GM12891 (cell line): ENCODE results near the gene SEC22A.
"Not testable (repeated sequence)": the region's sequence is repeated elsewhere in the genome, so short reads cannot be mapped to it uniquely, and the experiment has no call there.

Source experiments
- PAX5 ChIP-seq: IDR thresholded peaks from 2 replicates; pipeline ENCODE4 v1.6.1; 2011; ENCODE audit warnings: low read length, moderate library complexity, mild to moderate bottlenecking; ENCODE audit not compliant: insufficient read depth, severe bottlenecking
- POLR2A ChIP-seq: IDR thresholded peaks from 2 replicates; pipeline ENCODE4 v1.6.1; 2011; ENCODE audit warnings: low read depth, low read length, control low read depth
- POLR2AphosphoS5 ChIP-seq: IDR thresholded peaks from 2 replicates; pipeline ENCODE4 v1.6.1; 2011; ENCODE audit warnings: low read depth, low read length, control low read depth
- POU2F2 ChIP-seq: IDR thresholded peaks from 2 replicates; pipeline ENCODE4 v1.6.1; 2011; ENCODE audit warnings: low read depth, mild to moderate bottlenecking, control low read depth, low read length, moderate library complexity
- TAF1 ChIP-seq: IDR thresholded peaks from 2 replicates; pipeline ENCODE4 v1.6.1; 2011; ENCODE audit warnings: low read depth, low read length, control low read depth

DNA sequence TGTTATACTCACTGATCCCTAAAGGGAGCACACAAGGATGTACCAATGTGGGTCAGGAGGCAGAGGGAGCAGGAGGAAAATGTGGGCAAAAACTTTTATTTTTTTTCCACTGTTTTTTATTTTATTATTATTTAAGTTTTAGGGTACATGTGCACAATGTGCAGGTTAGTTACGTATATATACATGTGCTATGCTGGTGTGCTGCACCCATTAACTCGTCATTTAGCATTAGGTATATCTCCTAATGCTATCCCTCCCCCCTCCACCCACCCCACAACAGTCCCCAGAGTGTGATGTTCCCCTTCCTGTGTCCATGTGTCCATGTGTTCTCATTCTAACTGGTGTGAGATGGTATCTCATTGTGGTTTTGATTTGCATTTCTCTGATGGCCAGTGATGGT lies 37.4 kb downstream of the SEC22A start:
- TF ChIP-seq TAF1, POLR2A, POLR2AphosphoS5, PAX5, POU2F2: not testable (repeated sequence)
